GM19099 (cell line): ENCODE measurements around the gene TRABD2B.

Experiments
- POLR2A ChIP-seq: IDR thresholded peaks from 3 replicates; pipeline ENCODE4 v1.6.1; 2011; ENCODE audit warnings: low read depth; ENCODE audit not compliant: insufficient read length; ENCODE audit errors: extremely low read depth

TRABD2B gene

GRCh38 chr1:47991673-47992072, 5.5 kb downstream of the TRABD2B start:
- no peak for TF ChIP-seq POLR2A

DNA sequence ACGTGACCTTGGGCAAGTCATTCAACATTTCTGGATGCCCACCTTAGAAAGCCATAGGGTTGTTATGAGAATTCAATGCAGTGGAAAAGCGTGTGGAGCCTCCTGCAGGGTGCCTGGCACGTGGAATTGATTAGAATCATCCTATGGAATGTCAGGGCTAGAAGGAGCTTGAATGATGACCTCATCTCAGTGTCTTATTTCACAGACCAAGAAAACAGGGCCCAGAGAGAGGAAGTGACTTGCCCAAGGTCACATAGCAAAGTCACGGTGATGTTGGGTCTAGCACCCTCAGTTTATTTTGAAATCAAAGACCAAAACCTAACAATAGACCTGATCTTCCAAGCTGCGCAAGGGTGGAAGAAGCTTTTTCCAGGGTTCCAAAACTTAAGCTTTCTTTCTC, 6.0 kb downstream of the TRABD2B start:
- TF ChIP-seq POLR2A: no peak

- no peak for TF ChIP-seq POLR2A
Measured at GRCh38 chr1:47990286-47990685, 6.9 kb downstream of the TRABD2B start.

- TF ChIP-seq POLR2A: no peak
Measured at GRCh38 chr1:47987601-47988000, 9.6 kb downstream of the TRABD2B start.

DNA sequence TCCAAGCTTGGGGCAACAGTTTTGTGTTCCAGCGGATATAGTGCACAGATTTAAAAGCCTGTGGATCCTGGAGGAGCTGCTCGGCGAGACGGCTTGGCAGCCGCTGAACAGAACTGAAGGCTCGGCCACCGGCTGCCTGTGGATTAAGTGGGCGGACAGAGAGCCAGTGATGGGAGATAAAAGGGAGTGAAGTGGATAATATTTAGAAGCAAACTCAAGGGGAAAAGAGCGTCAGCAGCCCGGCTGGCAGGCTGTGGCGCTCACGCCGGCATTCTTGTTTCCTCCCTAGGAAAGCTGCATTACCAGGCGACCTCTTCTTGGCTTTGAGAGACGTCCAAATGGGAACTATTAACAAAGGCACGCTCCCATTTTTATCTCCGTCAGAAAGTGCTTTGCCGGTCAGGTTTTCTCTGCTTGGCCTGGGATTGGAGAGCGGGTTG, 10.4 kb downstream of the TRABD2B start:
- no peak for TF ChIP-seq POLR2A

DNA sequence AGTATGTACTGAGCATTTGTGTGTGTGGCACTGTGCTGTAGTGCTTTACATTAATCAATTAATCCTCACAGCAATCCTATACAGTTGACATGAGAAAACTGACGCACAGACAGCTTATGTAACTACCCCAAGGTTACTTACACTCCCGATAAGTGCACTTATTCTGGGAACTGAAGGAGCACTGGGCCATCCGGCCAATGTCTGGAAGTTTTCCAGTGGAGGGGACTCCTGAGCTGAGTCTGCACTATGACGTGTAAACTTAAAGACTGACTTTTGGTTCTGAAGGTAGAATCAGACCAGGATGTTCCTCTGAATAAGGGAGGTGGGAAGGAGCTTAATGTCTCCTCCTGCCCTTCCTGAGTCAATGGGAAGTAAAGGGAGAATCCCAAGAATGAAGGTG, 12.2 kb downstream of the TRABD2B start:
- no peak for TF ChIP-seq POLR2A

GRCh38 chr1:47984175-47984789, 12.9 kb downstream of the TRABD2B start:
- TF ChIP-seq POLR2A: no peak

GRCh38 chr1:47983691-47984090, 13.5 kb downstream of the TRABD2B start:
- no peak for TF ChIP-seq POLR2A

GRCh38 chr1:47981667-47982350, 15.4 kb downstream of the TRABD2B start:
- TF ChIP-seq POLR2A: no peak

DNA sequence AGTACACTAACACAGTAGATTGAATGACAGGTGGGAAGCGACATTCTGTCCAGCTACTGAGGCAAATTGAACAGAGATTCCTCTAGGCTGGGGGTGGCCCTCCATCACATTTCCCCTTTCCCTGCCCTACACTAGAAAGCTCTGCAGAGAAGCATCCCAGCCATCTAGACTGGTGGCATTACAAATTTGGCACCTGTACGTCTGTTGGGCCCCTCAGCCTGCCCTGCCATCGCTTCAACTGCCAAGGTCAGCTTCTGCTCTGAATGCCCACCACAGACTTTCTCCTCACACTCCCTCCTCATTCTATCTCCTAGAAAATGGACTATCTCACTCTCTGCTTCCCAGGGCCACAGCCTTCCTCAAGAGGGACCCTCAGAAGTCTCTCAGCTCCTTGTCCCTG, 16.7 kb downstream of the TRABD2B start:
- TF ChIP-seq POLR2A: no peak

- no peak for TF ChIP-seq POLR2A
Measured at GRCh38 chr1:47979724-47980123, 17.5 kb downstream of the TRABD2B start.

DNA sequence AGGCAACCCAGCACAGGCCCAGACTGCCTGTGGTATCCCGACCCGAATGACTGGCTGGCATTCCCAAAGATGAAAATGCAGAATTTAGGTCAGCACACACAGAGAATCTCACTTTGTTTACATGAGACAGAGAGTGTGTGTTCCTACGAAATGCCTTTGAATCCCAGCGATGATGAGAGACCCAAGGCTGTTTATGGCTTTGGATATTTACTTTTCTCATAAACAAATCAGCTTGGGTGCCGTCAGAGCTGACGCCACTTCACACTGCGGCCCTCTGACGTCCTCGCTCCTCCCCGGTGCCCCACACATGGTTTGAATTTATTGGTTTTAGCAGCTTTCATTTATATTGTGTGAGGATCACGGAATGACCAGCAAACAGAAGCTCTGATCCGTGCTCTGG, 18.7 kb downstream of the TRABD2B start:
- no peak for TF ChIP-seq POLR2A

DNA sequence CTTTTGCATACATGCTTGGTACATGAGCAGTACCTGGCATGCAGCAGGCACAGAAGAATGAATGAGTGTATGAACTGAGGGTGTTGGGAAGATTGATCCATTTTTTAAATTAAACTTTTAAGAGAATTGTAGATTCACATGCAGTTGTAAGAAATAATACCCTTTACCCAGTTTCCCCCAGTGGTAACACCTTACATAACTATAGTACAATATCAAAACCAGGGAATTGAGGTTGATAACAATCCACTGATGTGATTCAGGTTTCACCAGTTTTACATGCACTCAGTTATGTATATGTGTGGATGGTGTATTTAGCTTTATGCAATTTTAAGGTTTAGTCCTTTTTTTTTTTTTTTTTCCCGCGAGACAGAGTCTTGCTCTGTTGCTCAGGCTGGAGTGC, 20.5 kb downstream of the TRABD2B start:
- no peak for TF ChIP-seq POLR2A

- no peak for TF ChIP-seq POLR2A
Measured at GRCh38 chr1:47976267-47976666, 20.9 kb downstream of the TRABD2B start.

- no peak for TF ChIP-seq POLR2A
Measured at GRCh38 chr1:47975302-47975921, 21.8 kb downstream of the TRABD2B start.

- no peak for TF ChIP-seq POLR2A
Measured at GRCh38 chr1:47972864-47973432, 24.2 kb downstream of the TRABD2B start.
